MM.1S (cell line): ENCODE measurements around the gene NEK6.
"Not testable (repeated sequence)": the region's sequence is repeated elsewhere in the genome, so short reads cannot be mapped to it uniquely, and the experiment has no call there.

Experiments
- DNase-seq: peaks from one replicate; pipeline ENCODE4 v3.0.0-alpha.2; 2015
- H2AFZ ChIP-seq: fragments of 300-600 bp; sonication (generic); 2 replicates; pipeline ENCODE4 v1.6.0; 2016; ENCODE audit warnings: antibody characterized with exemption, low read length
- H3F3A ChIP-seq: fragments of 300-600 bp; sonication (generic); 2 replicates; pipeline ENCODE4 v1.6.1; 2016; ENCODE audit warnings: mild to moderate bottlenecking, antibody characterized with exemption, low read length, moderate library complexity, mixed read lengths; ENCODE audit not compliant: insufficient read depth
- H3K27ac ChIP-seq: fragments of 300-600 bp; sonication (generic); 2 replicates; pipeline ENCODE4 v1.5.1; 2016; ENCODE audit warnings: mild to moderate bottlenecking, low read length
- H3K27me3 ChIP-seq: fragments of 300-600 bp; sonication (generic); replicated peaks from 2 replicates; pipeline ENCODE4 v1.6.0; 2016; ENCODE audit warnings: low read length; ENCODE audit not compliant: insufficient read depth
- H3K36me3 ChIP-seq: fragments of 300-600 bp; sonication (generic); replicated peaks from 2 replicates; pipeline ENCODE4 v1.6.1; 2016; ENCODE audit warnings: mild to moderate bottlenecking, low read length, mixed read lengths; ENCODE audit not compliant: insufficient read depth
- H3K4me1 ChIP-seq: fragments of 300-600 bp; sonication (generic); 2 replicates; pipeline ENCODE4 v1.6.1; 2016; ENCODE audit warnings: low read length, mixed read lengths
- H3K4me2 ChIP-seq: fragments of 300-600 bp; sonication (generic); 2 replicates; pipeline ENCODE4 v1.6.0; 2016; ENCODE audit warnings: low read depth, low read length
- H3K4me3 ChIP-seq: fragments of 300-600 bp; sonication (generic); 2 replicates; pipeline ENCODE4 v1.5.1; 2016; ENCODE audit warnings: low read length, mixed read lengths
- H3K79me2 ChIP-seq: fragments of 300-600 bp; sonication (generic); 2 replicates; pipeline ENCODE4 v1.6.1; 2016; ENCODE audit warnings: mixed run types, low read length, mixed read lengths
- H3K9ac ChIP-seq: fragments of 300-600 bp; sonication (generic); 2 replicates; pipeline ENCODE4 v1.6.1; 2016; ENCODE audit warnings: low read length, mixed read lengths
- H3K9me2 ChIP-seq: fragments of 300-600 bp; sonication (generic); replicated peaks from 2 replicates; pipeline ENCODE4 v1.6.1; 2016; ENCODE audit warnings: mild to moderate bottlenecking, low read length, mixed read lengths; ENCODE audit not compliant: insufficient read depth
- H3K9me3 ChIP-seq: fragments of 300-600 bp; sonication (generic); replicated peaks from 2 replicates; pipeline ENCODE4 v1.6.1; 2016; ENCODE audit warnings: mild to moderate bottlenecking, low read length, mixed read lengths; ENCODE audit not compliant: insufficient read depth
- H4K20me1 ChIP-seq: fragments of 300-600 bp; sonication (generic); 2 replicates; pipeline ENCODE4 v1.6.1; 2016; ENCODE audit warnings: mild to moderate bottlenecking, low read length, moderate library complexity, mixed read lengths; ENCODE audit not compliant: insufficient read depth
- CTCF ChIP-seq: fragments of 300-600 bp; sonication (generic); IDR thresholded peaks from 2 replicates; pipeline ENCODE4 v1.5.1; 2016; ENCODE audit warnings: antibody characterized with exemption, low read length, mixed read lengths
- EZH2 ChIP-seq: fragments of 300-600 bp; sonication (generic); optimal IDR thresholded peaks from 2 replicates; pipeline ENCODE3; 2017; ENCODE audit warnings: low read depth, mild to moderate bottlenecking, antibody characterized with exemption, low read length, mixed read lengths
- EZH2phosphoT487 ChIP-seq: fragments of 300-600 bp; sonication (generic); IDR thresholded peaks from 2 replicates; pipeline ENCODE4 v1.6.1; 2018; ENCODE audit warnings: antibody characterized with exemption, low read length

Gene NEK6

GRCh38 chr9:124242331-124243194 lies 15.2 kb upstream of the NEK6 start:
- Histone ChIP-seq H3K79me2 (no peaks in the 10 kb centered on the region), H3K9me3 (no peaks in the 10 kb centered on the region), H3K27ac (no peak overlapping the region), H3F3A (no peaks in the 10 kb centered on the region), H3K4me2 (no peak overlapping the region), H4K20me1 (no peaks in the 10 kb centered on the region), H2AFZ (no peak overlapping the region), H3K9me2 (no peaks in the 10 kb centered on the region), H3K27me3 (no peaks in the 10 kb centered on the region), H3K9ac (no peak overlapping the region), H3K36me3 (no peaks in the 10 kb centered on the region), H3K4me1 (no peaks in the 10 kb centered on the region), H3K4me3 (no peak overlapping the region)
- no peak for DNase-seq
- TF ChIP-seq EZH2phosphoT487, result no peak
- no peak for TF ChIP-seq CTCF

DNA sequence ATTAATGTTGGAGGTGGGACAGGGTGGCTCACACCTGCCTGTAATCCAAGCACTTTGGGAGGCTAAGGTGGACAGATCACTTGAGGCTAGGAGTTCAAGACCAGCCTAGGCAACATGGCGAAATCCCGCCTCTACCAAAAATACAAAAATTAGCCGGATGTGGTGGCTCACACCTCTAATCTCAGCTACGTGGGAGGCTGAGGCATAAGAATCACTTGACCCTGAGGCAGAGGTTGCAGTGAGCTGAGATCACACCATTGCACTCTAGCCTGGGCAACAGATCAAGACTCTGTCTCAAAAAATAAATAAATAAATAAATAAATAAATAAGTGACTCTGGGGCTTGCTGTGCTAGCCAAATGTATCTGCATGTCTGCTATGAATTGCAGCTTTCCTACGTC lies 10.4 kb upstream of the NEK6 start:
- H3K79me2 ChIP-seq, H3K4me3 ChIP-seq, H3K9me2 ChIP-seq, H3K9me3 ChIP-seq, DNase-seq, H3K27ac ChIP-seq, H3K27me3 ChIP-seq, H4K20me1 ChIP-seq, H3K36me3 ChIP-seq, H3K9ac ChIP-seq, H3F3A ChIP-seq, H3K4me2 ChIP-seq, H3K4me1 ChIP-seq, H2AFZ ChIP-seq: not testable (repeated sequence)

DNA sequence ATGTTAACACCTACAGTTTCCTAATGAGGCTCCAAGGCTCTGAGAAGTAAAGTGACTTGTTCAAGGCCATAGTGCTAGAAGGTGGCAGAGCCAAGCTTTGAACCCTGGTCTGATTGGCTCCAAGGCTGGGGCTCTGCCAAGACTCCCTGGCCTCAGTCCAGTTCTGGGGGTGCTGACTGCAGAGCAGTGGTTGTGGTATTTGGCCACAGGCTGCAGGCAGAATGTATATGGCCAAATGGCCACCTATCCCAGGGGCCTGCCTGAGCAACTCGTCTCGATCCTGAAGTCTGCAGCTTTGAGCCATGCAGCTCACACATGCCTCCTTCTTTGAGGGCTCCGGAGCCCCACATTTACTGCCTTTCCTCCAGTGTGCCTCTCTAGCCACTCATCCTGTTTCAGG lies 9.7 kb upstream of the NEK6 start:
- H3K4me3 ChIP-seq, result no peak overlapping the region
- H3K36me3 ChIP-seq, result no peaks in the 10 kb centered on the region
- H3F3A ChIP-seq, result no peaks in the 10 kb centered on the region
- no peaks in the 10 kb centered on the region for H3K9me3 ChIP-seq
- H3K9ac ChIP-seq, result no peak overlapping the region
- no peak overlapping the region for H2AFZ ChIP-seq
- no peaks in the 10 kb centered on the region for H3K79me2 ChIP-seq
- TF ChIP-seq EZH2, result no peak
- TF ChIP-seq EZH2phosphoT487, result no peak
- TF ChIP-seq CTCF, result no peak
- no peak overlapping the region for H3K27ac ChIP-seq
- no peak overlapping the region for H3K4me2 ChIP-seq
- no peaks in the 10 kb centered on the region for H4K20me1 ChIP-seq
- DNase-seq, result no peak
- H3K27me3 ChIP-seq, result 0 out of 2 replicates have a peak, but pooled peaks cover 3% of the 10 kb centered on the region
- no peaks in the 10 kb centered on the region for H3K4me1 ChIP-seq
- no peaks in the 10 kb centered on the region for H3K9me2 ChIP-seq

DNA sequence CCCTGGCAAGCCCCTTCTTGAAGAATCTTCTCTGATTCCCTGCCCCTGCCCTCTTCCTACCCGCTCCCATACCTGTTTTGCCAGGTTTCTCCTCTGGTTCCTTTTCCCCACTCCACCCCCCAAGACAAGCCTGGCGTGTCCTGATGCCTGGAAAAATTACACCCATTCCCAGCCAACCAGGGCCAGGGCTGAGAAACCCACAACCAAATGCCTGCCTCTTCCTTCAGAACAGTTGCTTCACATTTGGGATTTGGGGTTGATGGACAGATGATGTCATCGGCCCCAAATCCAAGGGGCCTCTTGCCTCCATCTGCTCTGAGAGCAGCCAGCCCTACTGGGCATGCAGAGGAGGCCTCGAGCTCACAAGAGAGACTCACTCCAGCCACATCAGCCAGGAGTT lies 8.8 kb upstream of the NEK6 start:
- no peaks in the 10 kb centered on the region for H4K20me1 ChIP-seq
- H3K4me2 ChIP-seq, result no peak overlapping the region
- H3K27me3 ChIP-seq, result 0 out of 2 replicates have a peak, but pooled peaks cover 5% of the 10 kb centered on the region
- H3F3A ChIP-seq, result peaks cover 2% of the 10 kb centered on the region
- H3K27ac ChIP-seq, result no peak overlapping the region
- no peaks in the 10 kb centered on the region for H3K36me3 ChIP-seq
- no peak overlapping the region for H2AFZ ChIP-seq
- no peaks in the 10 kb centered on the region for H3K4me1 ChIP-seq
- H3K79me2 ChIP-seq, result no peaks in the 10 kb centered on the region
- H3K9ac ChIP-seq, result no peak overlapping the region
- TF ChIP-seq EZH2 (no peak), EZH2phosphoT487 (no peak), CTCF (no peak)
- no peaks in the 10 kb centered on the region for H3K9me3 ChIP-seq
- no peaks in the 10 kb centered on the region for H3K9me2 ChIP-seq
- no peak overlapping the region for H3K4me3 ChIP-seq
- no peak for DNase-seq
